ENCODE measurements around the gene NELL1. TPM values are rescaled to one million over a fixed set of nuclear protein-coding genes. Genes with fewer than 3 reads are reported as not detected.

NELL1 gene
- total and polyA plus RNA-seq, 2 donors (not counting 3 experiments of a cell fraction or from before 2014, with no cell fraction given), result not detected

DNA sequence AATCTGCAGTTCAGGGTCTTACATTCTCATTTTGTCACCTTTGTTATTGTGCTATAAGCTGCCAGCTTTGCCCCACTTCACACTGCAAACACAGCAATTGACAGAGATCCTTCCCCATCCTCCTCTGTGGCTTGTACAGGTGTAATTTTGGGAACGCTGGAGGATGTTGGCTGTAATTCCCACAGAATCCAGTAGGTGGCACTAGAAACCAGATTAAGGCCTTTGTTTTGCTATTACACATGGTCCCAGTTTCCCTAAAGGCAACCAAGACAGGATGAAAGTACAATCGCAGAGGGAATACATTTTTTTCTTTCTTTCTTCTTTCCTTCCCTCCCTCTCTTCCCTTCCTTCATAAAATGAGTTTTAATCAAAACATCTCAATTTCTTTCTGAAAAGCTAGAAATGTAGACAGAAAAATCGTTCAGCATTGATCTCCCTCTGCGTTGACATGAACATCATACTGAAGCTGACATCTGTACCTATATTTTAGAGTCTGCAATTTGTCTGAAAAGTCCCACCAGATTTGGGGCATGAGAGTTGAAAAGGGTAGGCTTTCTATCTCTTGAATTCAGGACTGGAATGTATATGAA lies 21.3 kb upstream of the NELL1 start:
- Histone ChIP-seq H3K79me2 (ENCODE audit: control insufficient read depth, insufficient read depth, low read length) (no peaks in the 10 kb centered on the region), H4K20me1 (replicated peaks; ENCODE audit: control insufficient read depth, extremely low read depth, insufficient read depth, low read length) (no peaks in the 10 kb centered on the region), H3K27me3 (ENCODE audit: control insufficient read depth in 2 of 2, insufficient read depth in 2 of 2, low read length in 2 of 2) (no peaks in the 10 kb centered on the region), H3K4me3 (replicated peaks in 1 of 3; ENCODE audit: insufficient read depth in 1 of 3, low read depth in 1 of 3, low read length in 3 of 3) (no peak overlapping the region), H3K4me1 (ENCODE audit: control insufficient read depth, extremely low read depth, insufficient read depth, low read length) (no peaks in the 10 kb centered on the region), H3K36me3 (ENCODE audit: control insufficient read depth in 2 of 2, extremely low read depth in 1 of 2, insufficient read depth in 2 of 2, low read length in 2 of 2) (no peaks in the 10 kb centered on the region), H2AFZ (ENCODE audit: low read depth, low read length) (no peak overlapping the region), H3K9ac (replicated peaks; ENCODE audit: extremely low read depth, insufficient read depth, low read length) (no peak overlapping the region), H3K27ac (ENCODE audit: insufficient read depth, low read depth, low read length) (no peak overlapping the region), H3K9me1 (replicated peaks; ENCODE audit: control insufficient read depth, extremely low read depth, insufficient read depth, low read length) (no peaks in the 10 kb centered on the region), H3K4me2 (ENCODE audit: insufficient read depth, low read length) (no peak overlapping the region), H3K9me3 (replicated peaks; ENCODE audit: control insufficient read depth, insufficient read depth, low read length) (no peaks in the 10 kb centered on the region)
- intact Hi-C loops (cut with micrococcal nuclease), result loop anchor here (1.0 to 2.0 kb wide), 3 partner anchors 24 to 1656 kb away; no protein-coding TSS in a partner anchor
- dilution Hi-C loops (cut with MboI; ENCODE audit: extremely low pct_ligation_motif_present, low sequenced_read_pairs), result no loop called here
- TF ChIP-seq EZH2 (IDR thresholded peaks at IDR 0.05; ENCODE audit: borderline replicate concordance, low read depth, low read length, severe bottlenecking) (no peak), POLR2A (IDR thresholded peaks at IDR 0.05; ENCODE audit: low read depth, low read length) (no peak), JUN (IDR thresholded peaks at IDR 0.05; ENCODE audit: borderline replicate concordance, insufficient read depth, insufficient read length, low read depth) (no peak), CTCF (IDR thresholded peaks at IDR 0.05; ENCODE audit: extremely low read depth in 1 of 2, insufficient read depth in 1 of 2, low read depth in 1 of 2, low read length in 2 of 2) (peak; percentile 67 to 78)
- POLR2A ChIA-PET, result no interaction called here
- DNase-seq (ENCODE audit: low read depth, low spot score), result peak; percentile 55
- CTCF ChIA-PET, result interaction anchor here (0.6 to 2.9 kb wide), 5 partner anchors 10 to 1657 kb away, joined by 3 to 26 read pairs (median 6); no protein-coding TSS in a partner anchor
- FAIRE-seq, result peak; percentile 86
- BruUV-seq (replicated peaks), result no TSS peak

GRCh38 chr11:20652150-20652806 lies 17.1 kb upstream of the NELL1 start:
- dilution Hi-C loops (cut with MboI; ENCODE audit: extremely low pct_ligation_motif_present, low sequenced_read_pairs) (no loop called here), intact Hi-C loops (cut with micrococcal nuclease) (no loop called here)
- Histone ChIP-seq H3K9ac (replicated peaks; ENCODE audit: extremely low read depth, insufficient read depth, low read length) (no peak overlapping the region), H3K9me3 (replicated peaks; ENCODE audit: control insufficient read depth, insufficient read depth, low read length) (no peaks in the 10 kb centered on the region), H3K79me2 (ENCODE audit: control insufficient read depth, insufficient read depth, low read length) (no peaks in the 10 kb centered on the region), H3K4me3 (replicated peaks in 1 of 3; ENCODE audit: insufficient read depth in 1 of 3, low read depth in 1 of 3, low read length in 3 of 3) (no peak overlapping the region), H3K36me3 (ENCODE audit: control insufficient read depth in 2 of 2, extremely low read depth in 1 of 2, insufficient read depth in 2 of 2, low read length in 2 of 2) (no peaks in the 10 kb centered on the region), H3K27me3 (ENCODE audit: control insufficient read depth in 2 of 2, insufficient read depth in 2 of 2, low read length in 2 of 2) (no peaks in the 10 kb centered on the region), H3K4me1 (ENCODE audit: control insufficient read depth, extremely low read depth, insufficient read depth, low read length) (no peaks in the 10 kb centered on the region), H3K4me2 (ENCODE audit: insufficient read depth, low read length) (no peak overlapping the region), H3K9me1 (replicated peaks; ENCODE audit: control insufficient read depth, extremely low read depth, insufficient read depth, low read length) (no peaks in the 10 kb centered on the region), H4K20me1 (replicated peaks; ENCODE audit: control insufficient read depth, extremely low read depth, insufficient read depth, low read length) (no peaks in the 10 kb centered on the region), H2AFZ (ENCODE audit: low read depth, low read length) (no peak overlapping the region), H3K27ac (ENCODE audit: insufficient read depth, low read depth, low read length) (no peak overlapping the region)
- TF ChIP-seq FOS (IDR thresholded peaks at IDR 0.05; ENCODE audit: borderline replicate concordance, insufficient read depth, low read length) (no peak), CTCF (IDR thresholded peaks at IDR 0.05; ENCODE audit: extremely low read depth in 1 of 2, insufficient read depth in 1 of 2, low read depth in 1 of 2, low read length in 2 of 2) (no peak), POLR2A (IDR thresholded peaks at IDR 0.05; ENCODE audit: low read depth, low read length) (no peak), MYC (IDR thresholded peaks at IDR 0.05; ENCODE audit: low read depth, low read length) (no peak), JUN (IDR thresholded peaks at IDR 0.05; ENCODE audit: borderline replicate concordance, insufficient read depth, insufficient read length, low read depth) (no peak)
- TF ChIP-seq, protein P1, sequence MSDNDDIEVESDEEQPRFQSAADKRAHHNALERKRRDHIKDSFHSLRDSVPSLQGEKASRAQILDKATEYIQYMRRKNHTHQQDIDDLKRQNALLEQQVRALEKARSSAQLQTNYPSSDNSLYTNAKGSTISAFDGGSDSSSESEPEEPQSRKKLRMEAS (IDR thresholded peaks at IDR 0.05; ENCODE audit: insufficient read depth, insufficient read length), result no peak
- DNase-seq (ENCODE audit: low read depth, low spot score) (no peak), FAIRE-seq (no peak)
- CTCF ChIA-PET, result no interaction called here
- POLR2A ChIA-PET, result no interaction called here
- BruUV-seq (replicated peaks), result no TSS peak

All from endothelial cell of umbilical vein (primary cell).